ENCODE measurements around the gene PRKCB. TPM values are rescaled to one million over a fixed set of nuclear protein-coding genes. Genes with fewer than 3 reads are reported as not detected.
A peak's percentile ranks its signal among the peaks of the same experiment; 100 is the strongest.

PRKCB gene
- 10 to 100 TPM; 17.5 to 26.9 TPM for total RNA-seq
- long read RNA-seq, donor 1, full-length matches to known transcripts, result 30 of 47 reads
- long read RNA-seq, donor 1, partial matches to known transcripts, result 6 of 47 reads
- long read RNA-seq, donor 1, other reads (novel, unspliced or antisense), result 11 of 47 reads
- long read RNA-seq, donor 2, full-length matches to known transcripts, result 5 of 21 reads
- long read RNA-seq, donor 2, partial matches to known transcripts, result 9 of 21 reads
- long read RNA-seq, donor 2, other reads (novel, unspliced or antisense), result 7 of 21 reads

GRCh38 chr16:23835390-23836077 is at the start of gene PRKCB:
Gene PRKCB (plus strand): TSS chr16:23835983.
- peak; percentile 95 for DNase-seq (ENCODE audit: low spot score)
- intact Hi-C loops (cut with DNase I), result loop anchor here in 1 of 2 donors (10.0 kb wide), 1 partner anchor 79 kb away; no protein-coding TSS in a partner anchor

DNA sequence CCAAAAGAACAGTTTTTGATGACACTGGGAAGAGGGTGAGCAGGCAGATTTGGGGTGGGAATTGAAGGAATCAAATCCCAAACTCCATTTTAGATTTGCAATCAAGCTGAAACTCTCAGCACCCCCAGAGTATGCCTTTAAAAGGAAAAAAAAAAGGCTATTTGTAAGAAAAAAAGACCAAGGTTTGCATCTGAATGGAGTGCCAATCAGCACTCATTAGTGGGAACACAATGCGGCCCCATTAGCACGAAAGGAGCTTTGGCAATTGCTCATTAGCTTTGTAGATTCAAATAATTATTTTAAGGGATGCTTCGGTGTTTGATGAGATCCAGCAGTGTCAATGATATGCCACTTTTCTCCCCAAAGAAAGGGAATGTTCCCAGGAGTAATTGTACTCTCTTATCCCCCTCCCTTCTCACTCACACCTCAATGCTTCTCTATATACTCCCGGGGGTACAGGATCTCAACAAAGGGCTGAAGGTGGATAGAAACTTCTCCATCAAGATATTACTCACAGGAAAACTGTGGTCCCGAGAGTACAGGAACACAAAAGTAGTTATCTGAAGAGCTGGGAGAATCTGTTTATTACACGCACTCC is 48.7 kb upstream of the PRKCB start:
- no peak for DNase-seq (ENCODE audit: low spot score)
- intact Hi-C loops (cut with DNase I), result no loop called here

- DNase-seq (ENCODE audit: low spot score), result no peak
- intact Hi-C loops (cut with DNase I), result no loop called here
Measured at GRCh38 chr16:23788685-23789084, 47.1 kb upstream of the PRKCB start.

GRCh38 chr16:23795378-23795777 is 40.4 kb upstream of the PRKCB start:
- DNase-seq (ENCODE audit: low spot score), result no peak
- intact Hi-C loops (cut with DNase I), result no loop called here

- intact Hi-C loops (cut with DNase I), result no loop called here
- no peak for DNase-seq (ENCODE audit: low spot score)
Measured at GRCh38 chr16:23796941-23797340, 38.8 kb upstream of the PRKCB start.

- intact Hi-C loops (cut with DNase I), result loop anchor here (5.0 kb wide), 2 partner anchors 211 to 236 kb away; no protein-coding TSS in a partner anchor
- DNase-seq (ENCODE audit: low spot score), result peak; percentile 92
Measured at GRCh38 chr16:23801378-23801777, 34.4 kb upstream of the PRKCB start.

GRCh38 chr16:23802776-23803175 is 33.0 kb upstream of the PRKCB start:
- intact Hi-C loops (cut with DNase I), result loop anchor here (5.0 kb wide), 2 partner anchors 210 to 235 kb away; no protein-coding TSS in a partner anchor
- DNase-seq (ENCODE audit: low spot score), result no peak

DNA sequence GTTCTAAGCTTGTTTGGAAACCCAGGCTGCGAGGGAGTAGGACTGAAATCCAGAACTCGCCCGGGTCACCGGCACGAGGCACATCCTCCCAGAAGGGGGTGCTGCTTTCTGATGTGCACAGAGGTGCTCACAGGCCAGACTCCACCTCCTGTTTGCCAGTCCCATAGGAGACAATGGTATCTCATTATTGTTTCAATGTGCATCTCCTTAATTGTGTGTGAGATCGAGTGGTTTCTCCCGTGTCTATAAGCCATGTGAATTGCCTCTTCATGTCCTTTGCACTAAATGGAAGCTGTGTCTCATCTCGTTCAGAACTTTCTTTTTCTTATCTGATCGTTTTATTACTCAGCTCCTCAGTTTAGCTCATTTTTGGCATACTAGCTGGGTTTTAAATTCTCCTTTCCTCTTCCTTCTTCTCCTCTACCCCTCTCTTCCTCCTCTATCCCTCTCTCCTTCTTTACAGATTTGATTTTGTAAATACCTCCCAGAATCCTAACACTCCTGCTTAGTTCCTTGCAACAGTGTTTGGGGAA is 32.1 kb upstream of the PRKCB start:
- intact Hi-C loops (cut with DNase I), result loop anchor here (5.0 kb wide), 2 partner anchors 209 to 234 kb away; no protein-coding TSS in a partner anchor
- DNase-seq (ENCODE audit: low spot score), result peak; percentile 86

DNA sequence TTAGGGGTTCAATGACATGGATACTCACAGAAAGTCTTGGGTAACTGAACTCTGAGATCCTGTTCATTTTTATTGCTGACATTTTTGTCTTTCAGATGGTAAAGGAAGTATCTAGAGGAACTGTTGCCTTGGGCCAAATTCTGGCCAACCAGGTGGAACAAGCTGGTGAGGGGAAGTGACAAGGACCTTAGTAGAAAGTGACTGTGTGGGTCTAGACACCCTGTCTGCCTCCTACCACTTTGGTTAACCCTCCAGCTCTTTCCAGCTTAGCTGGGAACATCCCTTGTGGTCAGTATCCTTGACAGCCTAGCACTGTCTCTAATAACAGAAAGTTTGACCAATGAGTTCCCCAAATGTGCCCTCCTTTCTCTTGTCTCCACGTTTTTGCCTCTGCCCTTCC is 28.8 kb upstream of the PRKCB start:
- no peak for DNase-seq (ENCODE audit: low spot score)
- intact Hi-C loops (cut with DNase I), result no loop called here

DNA sequence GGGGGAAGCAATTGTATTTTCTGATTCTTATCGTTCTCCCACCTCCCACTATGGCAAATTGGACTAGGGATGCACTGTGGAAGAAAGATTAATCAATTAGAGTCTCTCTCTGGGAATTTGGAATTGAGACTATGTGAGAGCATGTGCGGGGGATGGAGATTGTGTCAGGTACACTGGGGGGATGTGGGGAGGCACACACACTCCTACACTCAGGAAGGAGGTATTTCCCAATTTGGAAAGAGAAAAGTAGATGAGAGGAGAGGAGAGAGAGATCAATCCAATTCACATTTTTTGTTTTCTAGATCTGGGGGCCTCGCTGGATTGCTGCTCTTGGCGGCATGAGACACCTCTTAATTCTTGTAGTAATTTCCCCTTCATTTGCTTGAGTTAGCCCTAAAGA is 14.3 kb upstream of the PRKCB start:
- no peak for DNase-seq (ENCODE audit: low spot score)
- intact Hi-C loops (cut with DNase I), result no loop called here

DNA sequence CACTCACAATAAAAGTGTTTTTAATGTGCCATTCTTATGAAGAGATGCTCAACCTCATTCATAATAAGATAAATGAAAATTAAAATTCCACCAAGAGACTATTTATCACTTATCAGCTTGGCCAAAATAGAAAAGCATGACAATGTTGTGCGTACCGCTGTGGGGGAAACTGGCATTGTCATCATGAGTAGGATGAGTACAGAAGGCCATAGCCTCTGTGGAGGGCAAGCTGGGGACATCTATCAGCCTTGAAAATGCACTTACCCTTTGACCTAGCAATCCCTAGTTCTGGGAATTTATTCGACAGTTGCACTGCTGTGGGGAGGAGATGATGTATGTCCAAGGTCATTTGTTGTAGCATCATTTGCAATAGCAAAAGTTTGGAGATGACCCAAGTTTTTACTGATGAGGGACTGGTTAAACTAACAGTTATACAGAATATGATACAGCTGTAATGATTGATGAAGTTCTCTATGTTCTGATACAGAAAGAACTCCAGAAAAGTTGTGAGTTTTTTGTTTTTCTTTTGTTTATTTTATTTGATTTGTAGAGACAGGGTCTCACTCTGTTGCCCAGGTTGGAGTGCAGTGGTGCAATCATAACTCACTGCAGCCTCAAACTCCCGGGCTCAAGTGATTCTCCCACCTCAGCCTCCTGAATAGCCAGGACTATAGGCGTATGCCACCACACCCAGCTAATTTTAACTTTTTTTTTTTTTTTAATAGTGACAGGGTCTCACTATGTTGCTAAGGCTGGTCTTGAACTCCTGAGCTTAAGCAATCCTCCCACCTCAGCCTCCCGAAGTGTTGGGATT is 13.7 kb upstream of the PRKCB start:
- no peak for DNase-seq (ENCODE audit: low spot score)
- intact Hi-C loops (cut with DNase I), result no loop called here

GRCh38 chr16:23823475-23824384 is 12.1 kb upstream of the PRKCB start:
- intact Hi-C loops (cut with DNase I), result no loop called here

DNA sequence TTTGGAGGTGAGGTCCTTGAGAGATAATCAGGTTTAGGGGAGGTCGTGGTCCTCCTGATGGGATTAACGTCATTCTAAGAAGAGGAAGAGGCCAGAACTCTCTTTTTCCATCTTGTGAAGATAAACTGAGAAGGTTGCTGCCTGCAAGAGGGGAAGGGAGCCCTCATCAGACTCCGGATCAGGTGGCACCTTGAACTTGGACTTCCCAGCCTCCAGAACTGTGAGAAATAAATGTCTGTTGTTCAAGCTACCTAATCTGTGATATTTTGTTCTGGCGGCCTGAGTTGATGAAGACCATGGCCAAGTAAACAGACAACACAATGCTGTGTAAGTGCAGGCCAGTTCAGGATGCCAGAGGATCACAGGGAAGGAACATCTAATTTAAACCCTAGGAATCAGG is 10.9 kb upstream of the PRKCB start:
- intact Hi-C loops (cut with DNase I), result no loop called here
- no peak for DNase-seq (ENCODE audit: low spot score)

More at GRCh38 chr16:23823475-23824384, 12.1 kb upstream of the PRKCB start:
- no peak for DNase-seq (ENCODE audit: low spot score)

- intact Hi-C loops (cut with DNase I), result no loop called here
- DNase-seq (ENCODE audit: low spot score), result no peak
Measured at GRCh38 chr16:23826528-23827045, 9.2 kb upstream of the PRKCB start.

DNA sequence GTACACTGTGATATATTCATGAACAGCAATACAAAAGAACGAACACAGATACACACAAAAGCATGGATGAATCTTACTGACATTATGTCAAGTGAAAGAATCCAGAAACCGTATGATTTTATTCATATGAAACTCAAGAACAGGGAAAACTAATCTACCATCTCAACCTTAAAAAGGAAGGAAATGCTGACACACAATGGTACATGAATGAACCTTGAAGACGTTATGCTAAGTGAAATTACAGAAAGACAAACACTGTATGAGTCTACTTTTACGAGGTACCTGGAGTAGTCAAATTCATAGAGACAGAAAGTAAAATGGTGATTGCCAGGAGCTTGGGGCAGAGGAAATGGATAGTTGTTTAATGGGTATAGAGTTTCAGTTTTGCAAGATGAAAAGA is 8.7 kb upstream of the PRKCB start:
- intact Hi-C loops (cut with DNase I), result no loop called here
- no peak for DNase-seq (ENCODE audit: low spot score)

DNA sequence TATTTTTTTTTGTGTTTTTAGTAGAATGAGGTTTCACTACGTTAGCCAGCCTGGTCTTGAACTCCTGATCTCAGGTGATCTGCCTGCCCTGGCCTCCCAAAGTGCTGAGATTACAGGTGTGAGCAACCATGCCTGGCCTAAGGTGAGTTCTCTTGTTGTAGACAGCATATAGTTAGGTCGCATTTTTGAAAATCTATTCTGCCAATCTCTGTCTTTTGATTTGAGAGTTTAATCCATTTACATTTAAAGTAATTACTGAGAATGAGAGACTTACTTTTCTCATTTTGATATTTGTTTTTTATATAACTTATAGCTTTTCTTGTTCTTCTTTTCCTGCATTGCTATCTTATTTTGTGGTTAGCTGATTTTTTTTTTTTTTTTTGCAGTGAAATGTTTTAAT is 6.3 kb upstream of the PRKCB start:
- DNase-seq (ENCODE audit: low spot score), result no peak
- intact Hi-C loops (cut with DNase I), result no loop called here

GRCh38 chr16:23830276-23830675 is 5.5 kb upstream of the PRKCB start:
- intact Hi-C loops (cut with DNase I), result loop anchor here in 1 of 2 donors (10.0 kb wide), 1 partner anchor 85 kb away; no protein-coding TSS in a partner anchor
- no peak for DNase-seq (ENCODE audit: low spot score)

DNA sequence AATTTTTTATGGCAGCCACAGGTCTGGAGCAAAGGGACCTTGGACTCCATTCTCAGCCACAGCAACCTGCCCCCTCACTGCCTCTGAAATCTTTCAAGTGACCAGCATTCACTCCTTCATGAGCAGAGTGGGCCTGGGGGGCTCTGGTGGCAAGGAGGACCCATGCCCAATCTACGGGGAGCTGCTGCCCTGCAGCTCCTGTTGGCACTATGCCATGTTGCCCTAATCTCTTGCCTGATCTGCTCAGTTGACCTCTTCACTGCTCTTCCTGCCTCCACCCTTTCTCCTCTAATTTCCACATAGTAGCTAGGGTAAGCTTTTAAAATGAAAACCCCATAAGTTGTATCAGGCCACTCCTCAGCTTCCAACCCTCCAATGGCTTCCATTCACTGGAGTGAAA is 2.9 kb upstream of the PRKCB start:
- no peak for DNase-seq (ENCODE audit: low spot score)
- intact Hi-C loops (cut with DNase I), result loop anchor here in 1 of 2 donors (10.0 kb wide), 1 partner anchor 82 kb away; no protein-coding TSS in a partner anchor
